ENCODE measurements around the gene COL27A1.

COL27A1 gene

GRCh38 chr9:114249424-114250234 is 94.3 kb downstream of the COL27A1 start:
- no peak for DNase-seq

- DNase-seq, result no peak
Measured at GRCh38 chr9:114250235-114250568, 94.9 kb downstream of the COL27A1 start.

DNA sequence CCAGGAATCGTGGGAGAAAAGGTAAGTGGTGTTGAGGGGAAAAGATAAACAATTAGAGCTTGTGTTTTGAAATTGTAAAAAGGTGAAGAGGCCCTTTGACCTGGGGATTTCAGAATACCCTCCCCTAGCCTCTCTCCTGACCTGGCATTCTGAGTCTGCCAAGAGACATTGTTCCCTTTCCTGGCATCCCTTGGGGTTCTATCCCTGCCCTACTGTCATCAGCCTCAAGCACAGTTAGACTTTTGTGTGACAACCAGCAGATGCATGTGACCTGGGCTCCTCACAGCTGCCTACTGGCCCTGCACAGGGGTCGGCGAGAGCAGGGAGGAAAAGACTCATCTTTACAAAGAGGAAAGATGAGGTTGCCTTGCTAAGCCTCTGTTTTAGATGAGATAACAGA is 95.3 kb downstream of the COL27A1 start:
- DNase-seq, result no peak

- no peak for DNase-seq
Measured at GRCh38 chr9:114252394-114252793, 97.1 kb downstream of the COL27A1 start.

DNA sequence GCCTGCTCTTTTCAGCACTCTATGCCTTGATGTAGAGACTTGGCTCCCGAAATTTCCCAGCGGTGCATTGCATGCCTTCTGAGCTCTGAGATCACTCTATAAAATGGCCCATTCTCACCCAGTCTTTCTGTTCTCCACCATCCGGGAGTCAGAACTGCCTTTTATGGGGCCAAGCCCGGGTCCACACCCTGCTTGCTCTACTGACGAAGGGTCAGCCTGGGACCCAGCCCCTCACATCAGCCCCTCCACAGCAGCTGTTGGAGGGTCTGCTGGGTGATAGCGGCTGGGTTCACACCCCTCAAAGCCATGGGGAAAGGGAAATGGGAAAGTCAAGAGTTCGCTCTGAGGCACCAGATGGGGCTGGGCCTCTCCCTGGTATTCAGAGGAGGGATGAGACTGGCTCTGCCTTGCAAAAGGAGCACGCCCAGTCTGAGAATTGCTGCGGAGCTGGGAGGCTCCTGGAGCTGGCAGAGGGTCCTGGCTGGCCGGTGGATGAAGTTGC is 101.5 kb downstream of the COL27A1 start:
- DNase-seq, result no peak

- no peak for DNase-seq
Measured at GRCh38 chr9:114258218-114258617, 102.9 kb downstream of the COL27A1 start.

- DNase-seq, result no peak
Measured at GRCh38 chr9:114258866-114259797, 103.8 kb downstream of the COL27A1 start.

GRCh38 chr9:114259798-114260523 is 104.6 kb downstream of the COL27A1 start:
- no peak for DNase-seq

GRCh38 chr9:114261026-114261425 is 105.7 kb downstream of the COL27A1 start:
- no peak for DNase-seq

DNA sequence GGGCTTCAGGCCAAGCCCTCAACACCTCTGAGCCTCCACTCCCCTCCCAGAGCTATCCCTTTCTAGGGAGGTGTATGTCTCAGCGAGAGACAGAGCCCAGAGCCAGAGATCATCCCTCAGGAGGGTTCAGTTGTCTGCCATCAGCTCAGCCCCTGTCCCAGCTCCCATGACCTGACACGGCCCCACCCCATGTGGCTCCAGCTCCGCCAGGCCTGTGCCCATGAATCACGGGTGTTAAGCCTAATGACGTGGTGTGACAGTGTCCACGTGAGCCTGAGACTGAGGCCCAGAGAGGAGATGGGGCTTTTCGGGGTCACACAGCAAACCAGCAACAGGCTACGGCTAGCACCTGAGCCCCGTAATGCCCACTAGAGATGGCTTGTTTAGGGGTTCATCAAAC is 106.7 kb downstream of the COL27A1 start:
- DNase-seq, result no peak

DNA sequence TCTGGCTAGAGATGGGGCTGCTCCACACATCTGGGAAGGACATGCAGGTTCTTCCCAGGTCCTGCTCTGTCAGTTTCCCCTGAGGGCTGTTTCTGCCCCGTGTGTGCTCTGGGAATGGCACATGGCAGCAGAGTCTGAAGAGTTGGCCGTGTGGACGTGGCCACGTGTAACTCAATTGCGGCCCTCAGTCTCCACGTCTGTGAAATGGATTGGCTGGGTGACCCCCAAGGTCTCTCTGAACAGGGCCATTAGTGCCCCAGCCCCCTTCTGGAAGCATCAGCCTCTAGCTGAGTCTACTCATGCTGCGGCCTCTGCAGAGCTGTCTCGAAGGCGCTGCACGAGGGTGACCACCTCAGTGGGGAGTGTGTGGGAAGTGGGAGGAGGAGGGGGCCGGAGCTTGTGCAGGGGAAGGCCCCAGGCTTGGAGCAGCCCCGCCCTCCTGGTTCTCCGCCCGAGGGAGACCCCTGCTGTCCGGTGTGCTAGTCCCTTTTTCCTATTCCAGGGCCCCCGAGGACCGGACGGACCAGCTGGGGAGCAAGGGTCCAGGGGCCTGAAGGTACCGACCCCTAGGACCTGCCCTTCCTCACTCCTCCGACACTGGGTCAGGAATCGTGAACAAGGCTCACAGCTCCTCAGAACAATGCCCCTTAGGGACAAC is 108.6 kb downstream of the COL27A1 start:
- no peak for DNase-seq

DNA sequence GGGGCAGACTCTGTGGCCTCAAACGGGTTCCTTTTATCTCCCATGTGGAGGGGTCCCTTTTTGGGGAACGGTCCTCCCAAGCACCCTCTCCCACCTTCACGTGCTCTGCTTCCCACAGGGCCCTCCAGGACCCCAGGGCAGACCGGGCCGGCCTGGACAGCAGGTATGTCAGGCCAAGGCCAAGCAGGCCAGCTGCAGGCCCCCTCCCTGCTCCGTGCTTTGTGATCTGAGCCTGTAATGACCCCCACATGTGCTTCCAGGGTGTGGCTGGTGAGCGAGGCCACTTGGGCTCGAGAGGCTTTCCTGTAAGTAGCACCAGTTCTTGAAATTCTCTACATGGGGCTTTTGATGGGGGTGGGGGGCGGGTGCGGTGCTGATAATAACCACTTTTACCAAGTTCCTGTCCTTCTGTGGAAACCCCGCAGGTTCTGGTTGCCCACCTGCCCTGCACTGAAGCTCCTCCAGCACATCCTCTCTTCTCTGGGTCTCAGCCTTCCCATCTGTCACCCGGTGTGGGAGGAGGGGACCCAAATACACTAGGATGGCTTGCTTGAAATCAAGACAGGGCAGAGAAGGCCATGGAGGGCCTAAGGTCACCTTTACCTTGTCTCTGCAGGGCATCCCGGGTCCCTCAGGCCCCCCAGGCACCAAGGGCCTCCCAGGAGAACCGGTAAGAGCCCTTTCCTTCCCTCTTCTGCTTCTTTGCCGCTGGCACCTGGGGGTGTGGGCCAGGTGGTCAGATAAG is 109.6 kb downstream of the COL27A1 start:
- DNase-seq, result no peak

GRCh38 chr9:114266969-114267368 is 111.6 kb downstream of the COL27A1 start:
- DNase-seq, result no peak

DNA sequence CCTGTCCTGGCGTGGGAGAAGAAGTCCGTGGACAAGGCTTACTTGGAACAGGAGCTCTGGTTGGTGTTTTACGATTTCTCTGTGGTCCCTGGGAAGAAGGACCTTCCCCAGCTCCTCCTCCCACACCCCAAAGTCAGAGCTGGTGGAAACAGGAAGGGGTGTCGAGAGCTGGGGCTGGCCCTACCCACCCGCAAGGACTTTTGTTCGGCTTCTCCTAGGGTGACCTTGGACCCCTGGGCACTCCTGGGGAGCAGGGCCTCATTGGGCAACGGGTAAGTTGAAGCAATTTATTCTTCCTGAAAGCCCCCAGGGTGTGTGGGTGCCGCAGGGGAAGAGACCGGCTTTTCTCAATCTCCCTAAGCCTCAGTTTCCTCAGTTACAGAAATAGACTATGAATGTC is 113.7 kb downstream of the COL27A1 start:
- no peak for DNase-seq

GRCh38 chr9:114270120-114270975 is 115.0 kb downstream of the COL27A1 start:
- DNase-seq, result no peak

GRCh38 chr9:114271556-114272510 is 116.5 kb downstream of the COL27A1 start:
- no peak for DNase-seq

- no peak for DNase-seq
Measured at GRCh38 chr9:114272739-114273431, 117.5 kb downstream of the COL27A1 start.

DNA sequence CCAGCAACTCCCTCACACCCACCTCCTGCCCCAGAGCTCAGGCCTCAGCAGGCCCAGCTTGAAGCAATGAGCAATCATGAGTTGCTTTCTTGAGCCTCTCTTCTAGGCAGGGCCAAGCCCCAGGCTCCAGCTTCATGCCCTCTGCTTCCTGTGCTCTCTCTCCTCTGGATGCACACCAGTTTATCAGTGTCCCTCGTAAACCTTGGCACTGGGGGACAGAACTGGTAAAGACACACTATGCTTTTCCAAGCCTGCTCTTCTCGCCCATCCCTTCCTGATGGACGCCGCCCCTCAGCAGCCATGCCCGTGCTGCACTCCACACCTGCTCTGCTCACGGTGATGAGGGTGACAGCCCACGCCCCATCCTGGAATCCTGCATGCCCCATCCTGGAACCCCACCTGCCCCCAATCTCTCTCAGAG is 118.1 kb downstream of the COL27A1 start:
- no peak for DNase-seq

- no peak for DNase-seq
Measured at GRCh38 chr9:114274217-114274616, 118.9 kb downstream of the COL27A1 start.
